ENCODE data around the gene ACTR8. TPM values are rescaled to one million over a fixed set of nuclear protein-coding genes. Genes with fewer than 3 reads are reported as not detected.

ACTR8 gene
- polyA plus RNA-seq, 3 donors from 2014 or later, result 20.7 to 28.0 (median 22.5) TPM

- Mint-ChIP-seq H3K27ac (no peak overlapping the region), H3K9me3 (no peaks in the 10 kb centered on the region), H3K36me3 (no peaks in the 10 kb centered on the region), H3K4me3 (no peak overlapping the region), H3K27me3 (ENCODE audit: low read depth in 3 of 3) (peaks cover 2% of the 10 kb centered on the region in 3 donors), H3K4me1 (peaks cover 1 to 5% of the 10 kb centered on the region in 2 donors)
- DNase-seq, result no peak
These were observed 44.6 kb downstream of the ACTR8 start for GRCh38 chr3:53837331-53837730.

GRCh38 chr3:53836084-53836872, 45.7 kb downstream of the ACTR8 start:
- Mint-ChIP-seq H3K27ac (no peak overlapping the region), H3K36me3 (no peaks in the 10 kb centered on the region), H3K4me1 (peaks cover 1 to 5% of the 10 kb centered on the region in 2 donors), H3K9me3 (no peaks in the 10 kb centered on the region), H3K4me3 (no peak overlapping the region), H3K27me3 (ENCODE audit: low read depth in 3 of 3) (peaks cover 2% of the 10 kb centered on the region in 3 donors)
- no peak for DNase-seq

- Mint-ChIP-seq H3K9me3 (no peaks in the 10 kb centered on the region), H3K27ac (no peak overlapping the region), H3K4me1 (peaks cover 1 to 5% of the 10 kb centered on the region in 2 donors), H3K4me3 (no peak overlapping the region), H3K36me3 (no peaks in the 10 kb centered on the region), H3K27me3 (ENCODE audit: low read depth in 3 of 3) (peaks cover 2% of the 10 kb centered on the region in 3 donors)
- no peak for DNase-seq
These were observed 46.7 kb downstream of the ACTR8 start for GRCh38 chr3:53835257-53835656.

DNA sequence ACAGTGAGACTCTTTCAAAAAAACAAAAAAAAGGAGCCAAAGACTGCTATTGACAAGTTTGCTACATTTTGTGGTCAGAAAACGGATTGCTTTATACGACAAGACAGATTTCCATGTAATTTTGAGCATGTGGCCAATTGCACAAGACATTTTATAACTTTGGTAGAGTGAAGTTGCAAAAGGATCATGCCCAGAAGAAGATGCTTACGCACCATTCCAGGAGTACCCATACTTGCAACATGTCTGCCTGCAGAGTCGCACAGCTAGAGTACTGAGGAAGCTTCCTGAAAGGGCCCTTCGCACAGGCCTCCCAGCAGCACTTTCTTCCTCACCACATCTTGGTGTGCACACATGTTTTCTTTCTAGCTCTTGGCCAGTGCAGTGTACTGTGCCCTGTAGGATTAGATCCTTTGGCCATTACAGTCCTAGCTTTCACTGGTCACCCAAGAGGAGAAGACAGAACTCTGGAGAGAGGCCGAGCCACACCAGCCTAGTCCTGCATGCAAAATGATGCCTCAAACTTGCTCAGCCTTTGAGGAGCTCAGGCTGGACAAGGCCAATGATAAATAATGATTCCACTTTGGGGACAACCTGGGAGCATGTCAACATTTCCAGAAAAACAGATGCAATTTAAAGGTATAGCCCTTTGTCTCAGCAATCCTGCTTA, 47.4 kb downstream of the ACTR8 start:
- Mint-ChIP-seq H3K27ac (no peak overlapping the region), H3K4me1 (peaks cover 1 to 5% of the 10 kb centered on the region in 2 donors), H3K4me3 (no peak overlapping the region), H3K9me3 (no peaks in the 10 kb centered on the region), H3K27me3 (ENCODE audit: low read depth in 3 of 3) (peaks cover 2% of the 10 kb centered on the region in 3 donors), H3K36me3 (no peaks in the 10 kb centered on the region)
- no peak for DNase-seq

- no peaks in the 10 kb centered on the region for H3K9me3 Mint-ChIP-seq
- H3K4me3 Mint-ChIP-seq, result no peak overlapping the region
- peaks cover 1 to 5% of the 10 kb centered on the region in 2 donors for H3K4me1 Mint-ChIP-seq
- no peaks in the 10 kb centered on the region for H3K36me3 Mint-ChIP-seq
- H3K27me3 Mint-ChIP-seq (ENCODE audit: low read depth in 3 of 3), result peaks cover 0 to 3% (median 2%) of the 10 kb centered on the region in 3 donors
- no peak for DNase-seq
- no peak overlapping the region for H3K27ac Mint-ChIP-seq
These were observed 48.3 kb downstream of the ACTR8 start for GRCh38 chr3:53833700-53834099.

GRCh38 chr3:53833053-53833645, 48.8 kb downstream of the ACTR8 start:
- H3K27me3 Mint-ChIP-seq (ENCODE audit: low read depth in 3 of 3), result peaks cover 0 to 3% (median 0%) of the 10 kb centered on the region in 3 donors
- H3K4me3 Mint-ChIP-seq, result no peak overlapping the region
- no peak for DNase-seq
- H3K4me1 Mint-ChIP-seq, result peaks cover 1 to 5% of the 10 kb centered on the region in 2 donors
- no peaks in the 10 kb centered on the region for H3K9me3 Mint-ChIP-seq
- no peak overlapping the region for H3K27ac Mint-ChIP-seq
- no peaks in the 10 kb centered on the region for H3K36me3 Mint-ChIP-seq

DNA sequence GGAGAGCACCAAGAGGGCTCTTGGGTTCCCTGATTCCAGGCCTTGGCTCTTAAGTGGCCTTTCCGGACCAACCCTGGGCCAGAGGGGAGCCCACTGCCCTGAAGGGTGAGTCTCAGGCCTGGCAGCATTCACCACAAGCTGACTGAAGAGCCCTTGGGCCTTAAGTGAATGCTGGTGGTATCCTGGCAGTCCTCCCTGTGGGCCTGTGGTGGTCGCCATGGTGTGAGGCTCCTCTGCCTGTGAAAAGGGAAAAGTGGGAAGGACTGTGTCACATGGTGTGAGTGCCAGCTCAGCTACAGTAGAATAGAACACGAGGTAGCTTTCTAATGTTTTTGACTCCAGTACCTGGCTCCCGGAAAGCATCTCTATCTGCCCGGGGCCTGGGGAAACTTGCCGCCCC, 51.0 kb downstream of the ACTR8 start:
- H3K27ac Mint-ChIP-seq, result no peak overlapping the region
- no peak overlapping the region for H3K4me3 Mint-ChIP-seq
- peaks cover 0 to 2% (median 0%) of the 10 kb centered on the region in 3 donors for H3K27me3 Mint-ChIP-seq (ENCODE audit: low read depth in 3 of 3)
- DNase-seq, result no peak
- no peaks in the 10 kb centered on the region for H3K36me3 Mint-ChIP-seq
- peaks cover 0 to 5% of the 10 kb centered on the region in 2 donors for H3K4me1 Mint-ChIP-seq
- no peaks in the 10 kb centered on the region for H3K9me3 Mint-ChIP-seq

- peaks cover 0 to 5% (median 0%) of the 10 kb centered on the region in 3 donors for H3K27me3 Mint-ChIP-seq (ENCODE audit: low read depth in 3 of 3)
- H3K27ac Mint-ChIP-seq, result no peak overlapping the region
- no peaks in the 10 kb centered on the region for H3K4me1 Mint-ChIP-seq
- no peaks in the 10 kb centered on the region for H3K36me3 Mint-ChIP-seq
- H3K4me3 Mint-ChIP-seq, result no peak overlapping the region
- DNase-seq, result no peak
- H3K9me3 Mint-ChIP-seq, result no peaks in the 10 kb centered on the region
These were observed 52.3 kb downstream of the ACTR8 start for GRCh38 chr3:53829605-53830004.

DNA sequence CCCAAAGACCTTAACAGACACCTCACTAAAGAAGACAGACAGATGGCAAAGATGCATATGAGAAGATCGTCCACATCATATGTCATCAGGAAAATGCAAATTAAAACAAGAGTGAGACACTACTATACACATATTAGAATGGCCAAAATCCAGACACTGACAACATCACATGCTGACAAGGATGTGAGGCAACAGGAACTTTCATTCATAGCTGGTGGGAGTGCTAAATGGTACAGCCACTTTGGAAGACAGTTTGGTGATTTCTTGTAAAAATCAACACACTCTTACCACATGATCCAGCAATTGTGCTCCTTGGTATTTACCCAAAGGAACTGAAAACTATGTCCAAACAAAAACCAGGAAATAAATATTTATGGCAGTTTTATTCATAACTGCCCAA, 53.4 kb downstream of the ACTR8 start:
- Mint-ChIP-seq H3K4me3 (no peak overlapping the region), H3K27ac (no peak overlapping the region), H3K27me3 (ENCODE audit: low read depth in 3 of 3) (peaks cover 0 to 5% (median 0%) of the 10 kb centered on the region in 3 donors), H3K36me3 (no peaks in the 10 kb centered on the region), H3K4me1 (no peaks in the 10 kb centered on the region), H3K9me3 (no peaks in the 10 kb centered on the region)
- DNase-seq, result no peak

- peaks cover 0 to 5% (median 0%) of the 10 kb centered on the region in 3 donors for H3K27me3 Mint-ChIP-seq (ENCODE audit: low read depth in 3 of 3)
- DNase-seq, result no peak
- no peaks in the 10 kb centered on the region for H3K4me1 Mint-ChIP-seq
- no peak overlapping the region for H3K27ac Mint-ChIP-seq
- H3K9me3 Mint-ChIP-seq, result no peaks in the 10 kb centered on the region
- H3K36me3 Mint-ChIP-seq, result no peaks in the 10 kb centered on the region
- no peak overlapping the region for H3K4me3 Mint-ChIP-seq
These were observed 55.9 kb downstream of the ACTR8 start for GRCh38 chr3:53826048-53826447.

DNA sequence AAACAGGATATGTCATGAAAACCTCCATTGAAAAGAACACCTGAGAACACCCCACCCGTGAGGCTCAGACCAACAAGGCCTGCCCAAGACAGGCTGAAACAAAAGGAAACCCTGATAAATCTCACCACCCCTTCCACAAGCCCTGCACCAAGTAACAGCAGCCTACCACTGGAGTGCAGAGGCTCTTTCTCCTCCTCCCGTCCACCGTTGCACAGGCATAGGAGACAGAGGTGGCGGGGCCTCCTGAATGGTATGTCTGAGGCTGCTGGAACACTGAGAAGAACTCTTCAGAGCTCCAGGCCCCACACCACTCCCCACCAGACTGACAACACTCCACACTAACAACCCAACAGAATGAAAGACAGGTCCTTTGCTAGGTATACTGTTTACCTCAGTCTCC, 57.2 kb downstream of the ACTR8 start:
- Mint-ChIP-seq H3K27me3 (ENCODE audit: low read depth in 3 of 3) (peaks cover 0 to 5% (median under 1%) of the 10 kb centered on the region in 3 donors), H3K4me3 (no peak overlapping the region), H3K36me3 (no peaks in the 10 kb centered on the region), H3K4me1 (no peaks in the 10 kb centered on the region), H3K27ac (no peak overlapping the region), H3K9me3 (no peaks in the 10 kb centered on the region)
- no peak for DNase-seq

DNA sequence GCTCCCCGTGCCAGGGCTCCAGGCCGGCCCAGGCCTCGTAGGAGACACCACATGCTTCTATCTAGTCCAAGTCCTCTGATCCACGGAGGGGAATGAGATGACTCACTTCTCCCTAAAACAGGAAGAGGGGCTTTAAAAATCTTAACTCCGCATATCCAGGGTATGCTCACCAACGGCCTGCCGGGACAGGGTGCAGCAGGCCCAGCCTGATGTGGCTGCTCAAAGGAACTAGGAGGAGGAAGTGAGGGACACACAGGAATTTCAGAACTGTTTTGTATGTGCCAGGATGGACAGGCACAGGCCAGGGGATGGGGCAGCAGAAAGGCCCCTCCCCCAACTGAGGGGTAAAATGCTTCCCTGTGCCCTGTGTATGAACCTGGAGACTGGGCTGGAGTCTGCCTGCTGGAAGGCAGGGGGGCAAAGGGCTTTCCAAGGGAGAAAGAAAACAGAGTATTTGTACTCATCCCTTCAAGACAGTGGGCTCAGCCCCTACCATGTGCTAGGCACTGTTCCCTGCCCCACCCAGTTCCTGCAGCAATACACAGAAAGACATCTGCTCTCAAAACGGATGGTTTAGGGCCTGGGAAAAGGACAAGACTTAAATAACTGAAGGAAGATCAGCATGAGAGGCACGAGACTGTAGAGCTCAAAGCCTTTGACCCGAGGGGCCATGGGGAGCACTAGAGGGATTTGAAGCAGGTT, 57.8 kb downstream of the ACTR8 start:
- Mint-ChIP-seq H3K4me1 (no peaks in the 10 kb centered on the region), H3K9me3 (no peaks in the 10 kb centered on the region), H3K27me3 (ENCODE audit: low read depth in 3 of 3) (peaks cover 0 to 5% (median 2%) of the 10 kb centered on the region in 3 donors), H3K36me3 (no peaks in the 10 kb centered on the region), H3K27ac (no peak overlapping the region), H3K4me3 (no peak overlapping the region)
- DNase-seq, result no peak

- Mint-ChIP-seq H3K27me3 (ENCODE audit: low read depth in 3 of 3) (peaks cover 0 to 3% (median 2%) of the 10 kb centered on the region in 3 donors), H3K9me3 (no peaks in the 10 kb centered on the region), H3K27ac (no peak overlapping the region), H3K4me3 (no peak overlapping the region), H3K36me3 (no peaks in the 10 kb centered on the region), H3K4me1 (no peaks in the 10 kb centered on the region)
- no peak for DNase-seq
These were observed 58.7 kb downstream of the ACTR8 start for GRCh38 chr3:53823026-53823955.
